ENCODE data around the gene DOCK2.

- no peak for TF ChIP-seq EP300 (IDR thresholded peaks at IDR 0.05; ENCODE audit: borderline replicate concordance in 1 of 2, low read depth in 2 of 2, low read length in 2 of 2)
- TF ChIP-seq PHF8 (conservative IDR thresholded peaks at IDR 0.05; ENCODE audit: low read depth, low read length) = no peak
- no peak for TF ChIP-seq CTCF (IDR thresholded peaks at IDR 0.05; ENCODE audit: control extremely low read depth in 1 of 3, insufficient read depth in 1 of 3, low read depth in 1 of 3, low read length in 3 of 3)
- no peak for TF ChIP-seq SP2 (IDR thresholded peaks at IDR 0.05; ENCODE audit: low read length)
- TF ChIP-seq POLR2A (IDR thresholded peaks at IDR 0.05; ENCODE audit: control extremely low read depth in 1 of 2, low read depth in 2 of 2, low read length in 2 of 2) = no peak
- TF ChIP-seq USF2 (IDR thresholded peaks at IDR 0.05; ENCODE audit: low read length) = no peak
- TF ChIP-seq EZH2 (IDR thresholded peaks at IDR 0.05; ENCODE audit: low read depth, low read length, severe bottlenecking) = no peak
Observed at GRCh38 chr5:169696621-169697510, 59.8 kb downstream of the DOCK2 start.
